HG02642 (cell line): Measurements from ENCODE around the gene NID1.
"Not testable (repeated sequence)": the region's sequence is repeated elsewhere in the genome, so short reads cannot be mapped to it uniquely, and the experiment has no call there.

Experiments
- ATAC-seq: cut with Tn5 transposase; IDR thresholded peaks from one replicate; pipeline ENCODE4 v1.9.1; 2021; ENCODE audit warnings: mild to moderate bottlenecking; ENCODE audit not compliant: unreplicated experiment, poor library complexity

NID1 gene

DNA sequence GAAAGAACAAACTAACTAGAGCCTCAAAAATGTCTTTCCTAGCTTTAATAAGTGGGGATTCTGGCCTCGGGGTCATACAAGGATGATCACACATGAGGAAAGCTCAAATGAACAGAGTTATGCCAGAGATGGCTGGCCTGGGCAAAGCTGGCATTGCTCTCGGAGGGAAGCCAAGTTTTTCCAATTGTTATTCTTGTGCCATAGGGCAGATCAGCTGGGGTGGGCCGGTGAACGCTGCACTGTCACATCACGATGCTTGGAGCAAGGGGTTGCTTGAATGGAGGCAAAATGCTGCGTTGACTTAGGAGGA is 122.3 kb downstream of the NID1 start:
- no peak for ATAC-seq

DNA sequence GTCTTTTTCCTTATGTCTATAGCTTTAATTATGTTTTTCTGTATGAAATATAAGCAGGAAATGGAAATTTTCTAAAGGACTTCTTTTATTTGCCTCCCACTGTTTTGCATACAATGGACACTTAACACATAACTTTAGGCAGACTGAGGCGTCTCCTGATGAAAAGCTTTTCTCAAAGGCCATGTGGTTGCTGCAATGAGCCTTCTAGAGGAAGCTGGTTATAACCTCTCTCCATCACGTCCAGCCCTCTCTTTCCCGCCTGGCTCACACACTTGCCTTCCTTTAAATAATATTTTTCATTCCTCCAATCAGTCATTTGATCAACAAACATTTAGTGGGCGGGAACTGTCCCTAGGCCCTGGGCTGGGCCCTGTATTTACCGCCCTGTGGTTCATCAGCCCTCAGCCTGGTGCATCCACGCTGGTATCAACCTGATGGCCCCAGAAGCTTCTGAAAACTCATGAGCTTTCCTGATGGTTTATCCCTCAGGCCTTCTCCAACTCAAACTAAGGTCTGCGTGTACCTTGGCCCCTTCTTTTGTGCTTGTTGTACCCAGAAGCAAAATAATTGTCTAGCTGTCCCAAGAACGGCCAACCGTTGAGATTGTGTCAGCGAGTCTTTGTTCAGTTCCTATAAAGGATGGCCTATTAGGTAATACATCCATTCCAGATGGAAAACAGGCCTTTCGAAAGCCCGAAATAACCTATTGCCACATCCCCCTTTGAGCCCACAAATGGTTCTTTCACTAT is 122.8 kb downstream of the NID1 start:
- ATAC-seq = no peak

DNA sequence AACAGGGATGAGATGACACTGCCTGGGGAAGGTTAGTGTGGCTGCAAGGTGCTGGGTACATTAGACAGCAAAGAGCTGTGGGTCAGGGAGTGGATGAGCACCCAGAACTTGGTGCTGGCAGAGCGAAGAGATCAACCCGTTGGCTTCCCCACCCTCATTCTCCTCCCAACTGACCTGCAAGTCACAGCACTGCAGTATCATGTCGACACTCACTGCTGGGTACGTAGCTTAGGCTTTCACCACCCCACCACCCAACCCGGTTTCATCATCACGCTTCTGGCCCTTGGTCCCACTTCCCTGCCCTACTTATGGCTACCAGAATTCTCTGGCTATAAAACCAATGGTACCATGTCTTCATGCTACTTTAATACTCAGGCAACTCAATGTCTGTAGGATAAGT is 124.6 kb downstream of the NID1 start:
- no peak for ATAC-seq

DNA sequence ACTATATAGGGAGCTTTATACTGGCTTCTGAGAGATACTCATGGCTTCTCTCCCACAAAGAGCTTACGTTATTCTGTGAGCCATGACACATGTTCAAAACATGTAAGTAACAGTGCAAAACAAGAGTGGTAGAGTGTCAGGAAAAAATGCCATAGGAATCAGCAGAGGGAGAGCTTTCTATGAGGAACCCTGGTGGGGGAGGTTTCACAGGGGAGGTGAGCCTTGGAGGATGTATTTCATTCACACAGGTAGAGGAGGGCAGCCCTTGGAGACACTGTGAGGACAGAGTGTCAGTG is 125.5 kb downstream of the NID1 start:
- no peak for ATAC-seq

DNA sequence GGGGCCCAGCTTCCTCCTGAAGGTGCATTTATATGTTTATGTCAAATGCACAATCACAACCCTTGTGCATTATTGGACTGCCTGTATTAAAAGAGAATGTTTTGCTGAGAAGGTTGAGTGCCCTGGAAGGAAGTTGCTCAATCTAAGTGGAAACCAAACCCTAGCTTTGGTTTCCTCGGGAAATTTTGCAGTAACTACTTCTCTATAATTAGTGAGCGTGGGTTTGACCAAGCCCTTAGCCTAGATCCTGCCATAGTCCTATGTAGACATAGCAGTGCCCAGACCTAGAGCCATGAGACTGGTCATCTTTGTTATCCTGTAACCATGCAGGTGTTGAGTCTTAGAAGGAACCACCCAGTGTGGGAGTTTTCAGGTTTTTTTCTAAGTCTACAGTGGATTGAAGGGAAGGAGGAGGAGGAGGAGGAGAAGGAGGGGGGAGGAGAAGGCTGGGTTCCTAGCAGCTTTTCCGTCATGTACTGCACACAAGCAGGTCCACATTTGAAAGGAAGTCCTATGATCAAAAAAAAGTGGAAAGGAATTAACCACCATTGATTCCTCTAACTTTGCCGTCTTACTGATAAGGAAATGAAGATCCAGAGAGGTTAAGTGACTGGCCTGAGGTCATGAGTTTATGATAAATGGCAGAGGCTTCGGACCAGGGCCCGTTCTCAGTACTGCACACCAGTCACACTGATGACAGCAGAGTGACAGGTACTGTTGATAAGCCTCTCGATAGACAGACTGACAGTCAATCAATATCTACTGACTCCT is 126.0 kb downstream of the NID1 start:
- ATAC-seq = no peak

DNA sequence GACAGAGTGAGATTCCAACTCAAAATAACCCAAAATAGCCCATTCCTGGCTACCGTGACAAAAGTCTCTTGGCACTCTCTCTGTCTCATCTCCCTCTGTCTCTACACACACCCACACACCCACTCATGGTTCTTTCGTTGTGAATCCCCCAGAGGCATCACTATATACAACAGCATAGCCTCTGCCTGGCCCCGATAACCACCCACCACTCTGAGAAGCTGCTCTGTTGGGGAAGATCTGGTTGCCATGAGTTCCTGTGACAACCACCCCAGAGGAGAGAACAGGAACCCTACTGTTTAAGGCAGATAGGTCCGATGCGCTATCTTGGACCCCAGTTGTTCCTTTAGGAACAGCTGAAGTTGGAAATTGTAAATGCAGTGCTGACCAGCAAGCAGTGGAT is 127.8 kb downstream of the NID1 start:
- ATAC-seq = no peak

DNA sequence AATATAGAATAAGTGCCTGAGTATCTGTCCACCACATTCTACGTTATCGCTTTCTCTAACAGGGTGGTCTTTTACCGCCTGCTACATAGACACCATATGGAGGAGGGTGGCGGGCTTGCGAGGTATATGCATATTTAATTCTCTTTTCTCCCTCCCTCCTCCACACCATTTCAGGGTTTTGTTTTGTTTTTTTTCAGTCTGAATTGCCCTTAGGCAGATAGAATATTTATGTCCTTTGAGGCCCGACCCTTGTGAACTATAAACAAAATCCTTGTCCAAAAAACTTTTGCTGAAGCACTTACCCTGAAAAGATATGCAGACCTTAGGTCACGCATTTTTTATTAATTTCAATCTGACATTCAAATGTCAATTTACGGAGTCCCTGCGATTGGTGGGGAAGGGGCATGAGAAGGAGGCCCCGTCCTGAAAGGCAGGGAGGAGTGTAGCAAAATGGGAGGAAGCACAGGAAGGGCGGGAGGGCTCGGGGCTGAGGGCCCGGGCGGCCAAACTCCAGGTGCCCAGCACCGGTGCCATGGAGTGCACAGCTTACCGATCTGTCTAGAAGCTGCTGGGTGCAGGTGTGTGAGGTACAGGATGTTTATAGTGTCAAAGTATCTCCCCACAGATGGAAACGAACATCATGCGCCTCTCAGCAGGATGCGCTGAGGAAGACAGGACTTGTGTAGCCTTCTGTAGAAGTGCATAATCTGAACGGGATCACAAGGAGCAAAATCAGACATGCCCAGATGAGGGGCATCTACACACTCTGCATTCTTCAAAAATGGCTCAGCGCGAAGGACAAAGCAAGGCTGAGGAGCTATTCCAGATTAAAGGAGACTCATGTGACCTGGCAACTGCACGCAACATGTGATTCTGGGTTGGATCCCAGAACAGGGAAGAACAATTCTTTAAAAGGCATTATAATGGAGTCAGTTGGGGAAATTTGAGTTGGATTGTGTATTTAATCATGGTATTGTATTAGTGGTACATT is 129.4 kb downstream of the NID1 start:
- ATAC-seq = no peak

DNA sequence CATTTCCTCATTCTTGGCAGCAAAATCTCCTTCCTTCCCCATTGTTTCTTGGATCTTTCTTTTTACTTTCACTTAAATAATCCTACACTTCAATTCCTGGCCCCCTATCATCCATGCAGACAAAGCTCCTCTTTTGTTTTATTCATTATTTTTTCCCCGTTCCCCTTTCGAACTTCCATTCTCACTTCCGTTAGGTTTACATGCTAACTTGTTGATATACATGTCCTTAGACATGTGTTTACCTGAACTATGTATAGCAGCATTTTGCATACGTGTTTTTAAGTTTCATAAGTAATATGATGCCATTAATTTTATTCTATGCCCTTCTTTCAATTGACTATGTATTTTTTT is 131.1 kb downstream of the NID1 start:
- no peak for ATAC-seq

DNA sequence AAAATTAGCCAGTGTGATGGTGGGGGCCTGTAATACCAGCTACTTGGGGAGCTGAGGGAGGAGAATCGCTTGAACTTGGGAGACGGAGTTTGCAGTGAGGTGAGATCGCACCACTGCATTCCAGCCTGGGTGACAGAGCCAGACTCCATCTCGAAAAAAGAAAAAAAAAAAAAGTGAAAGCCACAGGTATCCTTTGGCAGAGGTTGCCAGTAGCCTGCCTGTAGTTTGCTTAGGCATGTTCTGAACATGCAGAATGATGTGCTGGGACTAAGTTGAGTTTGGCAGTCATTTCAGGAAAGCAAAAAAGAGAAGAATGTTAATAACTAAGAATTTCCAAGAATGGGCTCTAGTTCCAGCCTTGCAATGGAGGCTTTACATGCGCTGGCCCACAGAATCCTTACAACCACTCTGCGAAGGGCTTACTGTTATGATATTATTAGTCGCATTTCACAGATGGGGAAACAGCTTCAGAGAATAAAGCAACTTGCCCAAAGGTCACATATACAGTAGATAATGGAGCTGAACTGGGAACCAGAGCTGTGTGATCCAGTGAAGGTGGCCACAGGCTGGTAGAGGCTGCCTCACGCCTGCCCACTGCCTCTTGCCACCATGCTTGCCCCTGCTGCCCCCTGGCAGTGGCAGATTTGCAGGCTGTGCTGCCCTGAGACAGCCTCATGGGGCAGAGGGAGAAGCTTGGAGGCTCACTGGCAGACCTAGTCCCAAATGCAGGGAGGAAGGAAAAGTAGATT is 131.7 kb downstream of the NID1 start:
- ATAC-seq = no peak

DNA sequence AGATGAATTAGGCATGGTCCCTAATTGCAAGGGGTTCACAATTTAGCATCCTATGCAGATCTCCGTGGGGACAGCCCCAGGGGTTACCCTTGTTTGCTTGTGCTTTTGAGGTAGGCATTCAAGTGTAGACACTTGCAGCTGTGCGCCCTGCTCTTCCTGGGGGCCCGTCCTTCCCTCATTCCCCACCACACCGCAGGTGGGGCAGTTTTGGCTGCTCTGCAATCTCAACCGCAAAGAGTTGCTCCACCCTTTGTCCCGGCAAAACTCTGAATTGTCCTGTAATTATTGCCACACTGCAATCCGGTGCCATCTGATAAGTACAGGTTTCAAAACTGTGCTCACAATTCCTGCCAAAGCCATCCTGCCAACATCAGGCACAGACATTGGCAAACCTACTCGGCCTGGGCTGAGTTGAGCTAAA is 132.8 kb downstream of the NID1 start:
- peak; percentile 59 for ATAC-seq

DNA sequence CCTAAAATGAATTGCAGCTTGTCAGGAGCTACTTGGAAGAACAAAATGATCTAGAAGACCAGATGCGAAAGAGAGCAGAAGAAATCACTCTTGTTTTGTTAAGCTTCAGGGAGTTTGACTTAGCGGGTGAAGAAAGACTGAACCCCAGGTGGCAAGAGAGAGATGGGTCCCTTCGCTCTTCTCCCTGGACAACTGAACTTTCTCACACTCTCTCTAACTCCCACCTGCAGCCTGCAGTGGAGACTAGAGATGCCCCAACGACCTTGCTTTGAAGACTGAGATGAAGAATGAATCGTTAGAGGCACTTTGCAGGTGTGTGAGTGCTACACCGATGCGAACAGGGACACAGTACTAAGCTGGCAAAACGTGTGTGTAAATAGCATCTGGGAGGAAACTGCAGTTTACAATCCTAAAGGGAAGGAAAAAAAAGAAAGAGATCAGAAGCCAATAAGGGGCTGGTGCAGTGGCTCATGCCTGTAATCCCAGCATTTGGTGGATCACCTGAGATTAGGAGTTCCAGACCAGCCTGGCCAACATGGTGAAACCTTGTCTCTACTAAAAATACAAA is 133.6 kb downstream of the NID1 start:
- no peak for ATAC-seq

DNA sequence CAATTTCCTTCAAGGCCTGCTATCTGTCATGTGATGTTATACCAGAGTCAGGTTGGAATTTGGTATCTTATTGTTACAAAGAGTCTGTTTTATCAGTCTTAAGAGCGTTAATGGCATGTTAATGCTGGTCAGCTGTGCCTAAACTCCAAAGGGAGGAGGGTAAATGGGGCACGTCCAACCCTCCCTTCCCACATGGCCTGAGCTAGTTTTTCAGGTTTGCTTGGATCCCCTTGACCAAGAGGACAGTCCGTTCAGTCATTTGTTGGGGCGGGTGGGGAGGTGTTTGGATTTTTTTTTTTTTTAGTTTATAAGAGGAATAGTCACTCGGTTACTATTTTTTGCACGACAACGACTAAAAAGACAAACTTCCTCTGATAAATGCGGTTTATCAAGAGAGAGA is 134.3 kb downstream of the NID1 start:
- no peak for ATAC-seq

DNA sequence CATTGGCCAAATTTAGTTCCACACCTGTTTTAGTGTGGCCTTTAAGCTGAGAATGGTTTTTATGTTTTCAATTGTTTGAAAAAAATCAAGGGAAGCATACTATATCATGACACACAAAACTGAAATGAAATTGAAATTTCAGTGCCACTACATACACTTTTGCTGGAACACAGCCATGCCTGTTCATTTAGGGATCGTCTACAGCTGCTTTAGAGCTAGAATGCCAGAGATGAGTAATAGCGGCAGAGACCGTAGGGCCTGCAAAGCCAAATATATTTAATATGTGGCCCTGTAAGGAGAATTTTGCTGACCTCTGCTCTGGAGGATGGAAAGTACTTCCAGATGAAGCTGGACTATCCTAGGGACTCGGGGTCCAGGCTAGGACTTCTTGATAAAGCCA is 135.7 kb downstream of the NID1 start:
- no peak for ATAC-seq

DNA sequence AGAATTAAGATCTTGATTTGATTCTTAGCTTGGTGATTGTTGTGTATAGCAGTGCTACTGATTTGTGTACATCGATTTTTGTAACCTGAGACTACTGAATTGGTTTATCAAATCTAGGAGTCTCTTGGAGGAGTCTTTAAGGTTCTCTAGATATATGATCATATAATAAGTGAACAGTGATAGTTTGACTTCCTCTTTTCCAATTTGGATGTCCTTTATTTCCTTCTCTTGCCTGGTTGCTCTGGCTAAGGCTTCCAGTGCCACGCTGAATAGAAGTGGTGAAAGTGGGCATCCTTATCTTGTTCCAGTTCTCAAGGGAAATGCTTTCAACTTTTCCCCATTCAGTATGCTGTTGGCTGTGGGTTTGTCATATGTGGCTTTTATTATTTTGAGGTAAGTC is 136.7 kb downstream of the NID1 start:
- no peak for ATAC-seq

DNA sequence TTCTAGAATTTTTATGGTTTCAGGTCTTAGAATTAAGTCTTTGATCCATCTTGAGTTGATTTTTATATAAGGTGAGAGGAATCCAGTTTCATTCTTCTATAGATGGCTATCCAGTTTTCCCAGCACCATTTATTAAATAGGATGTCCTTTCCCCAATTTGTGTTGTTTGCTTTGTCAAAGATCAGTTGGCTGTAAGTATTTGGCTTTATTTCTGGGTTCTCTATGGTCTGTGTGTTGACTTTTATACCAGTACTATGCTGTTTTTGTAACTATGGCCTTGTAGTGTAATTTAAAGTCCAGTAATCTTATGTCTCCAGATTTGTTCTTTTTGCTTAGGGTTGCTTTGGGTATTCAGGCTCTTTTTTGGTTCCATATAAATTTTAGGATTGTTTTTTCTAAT is 137.3 kb downstream of the NID1 start:
- ATAC-seq = not testable (repeated sequence)
